ENCODE data around the gene MLANA. TPM values are rescaled to one million over a fixed set of nuclear protein-coding genes. Genes with fewer than 3 reads are reported as not detected.

Gene MLANA
- 0.93 TPM in 1 of 2 replicates, not detected in the other for polyA plus RNA-seq

DNA sequence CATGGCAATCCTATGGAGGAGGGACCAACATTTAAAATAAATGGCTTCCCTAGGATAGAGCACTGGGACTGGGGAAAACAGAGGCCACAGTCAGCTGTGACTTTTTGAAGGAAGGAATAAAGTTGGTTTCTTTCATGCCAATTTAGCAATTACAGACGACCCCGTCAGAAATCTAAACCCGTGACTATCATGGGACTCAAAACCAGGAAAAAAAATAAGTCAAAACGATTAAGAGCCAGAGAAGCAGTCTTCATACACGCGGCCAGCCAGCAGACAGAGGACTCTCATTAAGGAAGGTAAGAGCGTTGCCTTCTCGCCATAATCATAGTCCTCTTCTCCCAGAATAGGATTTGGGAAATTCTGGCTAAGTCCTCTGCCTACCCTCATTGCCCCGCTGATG, at the start of gene MLANA:
Gene MLANA (plus strand): TSS at position 249 of the 400 bp plus-strand sequence. CDS start 1,586 bp downstream, outside the sequence.

Other genes starting within 250 kb of the MLANA start
- 42.4 and 47.6 TPM in 2 replicates for gene ERMP1, start 57.8 kb upstream of the MLANA start, polyA plus RNA-seq
- 47.3 and 61.7 TPM in 2 replicates for gene RANBP6, start 124.7 kb downstream of the MLANA start, polyA plus RNA-seq